H9 (cell line): ENCODE data around the gene RELCH. TPM values are rescaled to one million over a fixed set of nuclear protein-coding genes. Genes with fewer than 3 reads are reported as not detected.

Experiments used
- DNase-seq: peaks from one replicate; pipeline ENCODE4 v3.0.0-alpha.2; 2017
- H2AFZ ChIP-seq: one replicate; pipeline ENCODE4 v1.6.1; 2013; ENCODE audit warnings: mild to moderate bottlenecking, low read length, control low read depth, moderate library complexity
- H2AK5ac ChIP-seq: 2 replicates; pipeline ENCODE4 v1.6.1; 2013; ENCODE audit warnings: low read length, control low read depth, mixed read lengths; ENCODE audit not compliant: insufficient read length
- H2BK120ac ChIP-seq: one replicate; pipeline ENCODE4 v1.6.1; 2013; ENCODE audit warnings: low read depth, mild to moderate bottlenecking, low read length, control low read depth, inconsistent platforms; ENCODE audit not compliant: poor library complexity, severe bottlenecking
- H2BK12ac ChIP-seq: 2 replicates; pipeline ENCODE4 v1.6.1; 2013; ENCODE audit warnings: low read length, control low read depth, mixed read lengths, low read depth; ENCODE audit not compliant: insufficient read length
- H2BK15ac ChIP-seq: 2 replicates; pipeline ENCODE4 v1.6.1; 2013; ENCODE audit warnings: low read depth, low read length, control low read depth
- H2BK20ac ChIP-seq: one replicate; pipeline ENCODE4 v1.6.1; 2013; ENCODE audit warnings: low read depth, mild to moderate bottlenecking, low read length, control low read depth, inconsistent platforms; ENCODE audit not compliant: poor library complexity, severe bottlenecking
- H2BK5ac ChIP-seq: 2 replicates; pipeline ENCODE4 v1.6.1; 2013; ENCODE audit warnings: low read length, control low read depth, mixed read lengths; ENCODE audit not compliant: insufficient read length
- H3K14ac ChIP-seq: 2 replicates; pipeline ENCODE4 v1.6.1; 2013; ENCODE audit warnings: low read length, control low read depth; ENCODE audit not compliant: insufficient read depth
- H3K18ac ChIP-seq: 2 replicates; pipeline ENCODE4 v1.6.1; 2013; ENCODE audit warnings: low read depth, mild to moderate bottlenecking, mixed read lengths, low read length, control low read depth; ENCODE audit not compliant: insufficient read length
- H3K23ac ChIP-seq: 2 replicates; pipeline ENCODE4 v1.6.1; 2013; ENCODE audit warnings: low read length, control low read depth, mixed read lengths, low read depth; ENCODE audit not compliant: insufficient read length
- H3K23me2 ChIP-seq: 2 replicates; pipeline ENCODE4 v1.6.1; 2013; ENCODE audit warnings: low read depth, mild to moderate bottlenecking, mixed read lengths, low read length, control low read depth; ENCODE audit not compliant: insufficient read length, poor library complexity, severe bottlenecking
- H3K27ac ChIP-seq: 2 replicates; pipeline ENCODE4 v1.5.1; 2013; ENCODE audit warnings: low read length, control low read depth, mixed read lengths, low read depth; ENCODE audit not compliant: insufficient read length
- H3K27me3 ChIP-seq: 2 replicates; pipeline ENCODE4 v1.6.1; 2013; ENCODE audit warnings: low read length, control low read depth, inconsistent platforms; ENCODE audit not compliant: insufficient read depth
- H3K4ac ChIP-seq: 2 replicates; pipeline ENCODE4 v1.6.1; 2013; ENCODE audit warnings: low read depth, mild to moderate bottlenecking, control low read depth, inconsistent platforms, low read length, moderate library complexity
- H3K4me1 ChIP-seq: 2 replicates; pipeline ENCODE4 v1.6.1; 2013; ENCODE audit warnings: low read length, control low read depth, inconsistent platforms; ENCODE audit not compliant: insufficient read depth
- H3K4me2 ChIP-seq: 2 replicates; pipeline ENCODE4 v1.6.1; 2013; ENCODE audit warnings: low read length, control low read depth, mixed read lengths; ENCODE audit not compliant: insufficient read length, insufficient read depth
- H3K56ac ChIP-seq: 2 replicates; pipeline ENCODE4 v1.6.1; 2013; ENCODE audit warnings: low read depth, mild to moderate bottlenecking, mixed read lengths, low read length, control low read depth; ENCODE audit not compliant: insufficient read length
- H3K79me1 ChIP-seq: 2 replicates; pipeline ENCODE4 v1.6.1; 2013; ENCODE audit warnings: low read depth, mild to moderate bottlenecking, moderate library complexity, low read length, control low read depth, inconsistent platforms; ENCODE audit not compliant: insufficient read depth, poor library complexity, severe bottlenecking
- H3K79me2 ChIP-seq: 2 replicates; pipeline ENCODE4 v1.6.1; 2013; ENCODE audit warnings: low read length, control low read depth, inconsistent platforms; ENCODE audit not compliant: insufficient read depth
- H3K9ac ChIP-seq: 2 replicates; pipeline ENCODE4 v1.6.1; 2013; ENCODE audit warnings: low read length, control low read depth, mixed read lengths; ENCODE audit not compliant: insufficient read length; ENCODE audit errors: extremely low read depth
- H3K9me3 ChIP-seq: one replicate; pipeline ENCODE4 v1.6.1; 2013; ENCODE audit warnings: low read depth, low read length, inconsistent platforms; ENCODE audit not compliant: control insufficient read depth
- H3T11ph ChIP-seq: one replicate; pipeline ENCODE4 v1.6.1; 2013; ENCODE audit warnings: mild to moderate bottlenecking, low read length, control low read depth, inconsistent platforms
- H4K20me1 ChIP-seq: one replicate; pipeline ENCODE4 v1.6.1; 2013; ENCODE audit not compliant: control insufficient read depth, insufficient read length, insufficient read depth
- H4K5ac ChIP-seq: 2 replicates; pipeline ENCODE4 v1.6.1; 2013; ENCODE audit warnings: low read depth, mild to moderate bottlenecking, mixed read lengths, low read length, control low read depth; ENCODE audit not compliant: insufficient read length
- H4K8ac ChIP-seq: replicated peaks from 2 replicates; pipeline ENCODE4 v1.6.1; 2013; ENCODE audit warnings: low read length, control low read depth, mixed read lengths, low read depth; ENCODE audit not compliant: insufficient read length
- H4K91ac ChIP-seq: 2 replicates; pipeline ENCODE4 v1.6.1; 2013; ENCODE audit warnings: low read depth, mild to moderate bottlenecking, moderate library complexity, mixed read lengths, low read length, control low read depth; ENCODE audit not compliant: insufficient read length
- H3K27ac Mint-ChIP-seq, 3 experiments: 2 replicates in 2 of 3; 3 replicates in 1 of 3; pipeline ENCODE4 v1.8.0; 2020 to 2021; ENCODE audit warnings: mixed read lengths in 3 of 3, mild to moderate bottlenecking in 1 of 3, moderate library complexity in 1 of 3
- H3K27me3 Mint-ChIP-seq: 2 replicates; pipeline ENCODE4 v1.8.0; 2021; ENCODE audit warnings: low read depth, mild to moderate bottlenecking, moderate library complexity, mixed read lengths
- H3K36me3 Mint-ChIP-seq, 3 experiments: 2 replicates in 2 of 3; 3 replicates in 1 of 3; pipeline ENCODE4 v1.8.0; 2020 to 2021; ENCODE audit warnings: low read depth in 3 of 3, mixed read lengths in 3 of 3; ENCODE audit not compliant: insufficient read depth in 1 of 3
- H3K4me1 Mint-ChIP-seq, 2 experiments: 2 replicates each; pipeline ENCODE4 v1.8.0; 2020; ENCODE audit warnings: mixed read lengths in 2 of 2
- H3K4me3 Mint-ChIP-seq, 2 experiments: 2 replicates in 1 of 2; 3 replicates in 1 of 2; pipeline ENCODE4 v1.8.0; 2020 to 2021; ENCODE audit warnings: mild to moderate bottlenecking in 2 of 2, mixed read lengths in 2 of 2, moderate library complexity in 1 of 2
- H3K9me3 Mint-ChIP-seq, 2 experiments: 2 replicates in 1 of 2; 3 replicates in 1 of 2; pipeline ENCODE4 v1.8.0; 2020; ENCODE audit warnings: mild to moderate bottlenecking in 2 of 2, mixed read lengths in 2 of 2, moderate library complexity in 1 of 2
- WGBS: extraction: QIAGEN DNeasy Blood & Tissue Kit; methylation state at CpG from one replicate; pipeline ENCODE4 v1.1.7; 2013; ENCODE audit warnings: missing lambda C conversion rate, low lambda C conversion rate, mixed read lengths; ENCODE audit not compliant: insufficient read length; ENCODE audit errors: extremely low coverage; 5-methylcytosine and 5-hydroxymethylcytosine counted together
- total RNA-seq: library from RNA; stranded (reverse); gene quantifications from 2 replicates; pipeline ENCODE4 v1.2.1, GENCODE V29; 2021
- TF ChIP-seq, protein P1 (sequence below): fragments of 200-600 bp; sonication (generic); conservative IDR thresholded peaks from 3 replicates; pipeline ENCODE4 v1.8.0; 2021; ENCODE audit warnings: antibody characterized with exemption, mild to moderate bottlenecking

RELCH gene
- total RNA-seq, 1 experiment from 2014 or later = 32.3 TPM

DNA sequence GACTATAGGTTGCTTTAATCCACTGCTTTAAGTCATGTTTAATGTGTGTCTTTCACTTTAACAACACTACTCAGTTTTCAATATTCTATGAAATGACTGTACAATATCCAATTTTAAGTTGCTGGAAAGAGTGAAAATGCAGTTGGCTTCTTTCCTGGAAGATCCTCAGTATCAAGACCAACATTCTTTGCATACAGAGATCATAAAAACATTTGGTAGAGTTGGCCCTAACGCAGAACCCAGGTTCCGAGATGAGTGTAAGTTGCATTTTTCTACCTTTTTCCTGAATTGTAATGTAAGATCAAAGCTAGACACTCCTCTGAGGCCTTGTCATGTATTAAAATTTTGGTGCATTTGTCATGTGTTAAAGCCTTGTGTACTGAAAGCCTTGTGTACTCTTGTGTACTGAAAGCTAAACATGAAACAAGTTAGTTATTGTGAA, 95.2 kb downstream of the RELCH start:
- no peak overlapping the region for H3K4me2 ChIP-seq
- H3K79me2 ChIP-seq = no peaks in the 10 kb centered on the region
- no peak overlapping the region for H2AK5ac ChIP-seq
- TF ChIP-seq, protein P1, sequence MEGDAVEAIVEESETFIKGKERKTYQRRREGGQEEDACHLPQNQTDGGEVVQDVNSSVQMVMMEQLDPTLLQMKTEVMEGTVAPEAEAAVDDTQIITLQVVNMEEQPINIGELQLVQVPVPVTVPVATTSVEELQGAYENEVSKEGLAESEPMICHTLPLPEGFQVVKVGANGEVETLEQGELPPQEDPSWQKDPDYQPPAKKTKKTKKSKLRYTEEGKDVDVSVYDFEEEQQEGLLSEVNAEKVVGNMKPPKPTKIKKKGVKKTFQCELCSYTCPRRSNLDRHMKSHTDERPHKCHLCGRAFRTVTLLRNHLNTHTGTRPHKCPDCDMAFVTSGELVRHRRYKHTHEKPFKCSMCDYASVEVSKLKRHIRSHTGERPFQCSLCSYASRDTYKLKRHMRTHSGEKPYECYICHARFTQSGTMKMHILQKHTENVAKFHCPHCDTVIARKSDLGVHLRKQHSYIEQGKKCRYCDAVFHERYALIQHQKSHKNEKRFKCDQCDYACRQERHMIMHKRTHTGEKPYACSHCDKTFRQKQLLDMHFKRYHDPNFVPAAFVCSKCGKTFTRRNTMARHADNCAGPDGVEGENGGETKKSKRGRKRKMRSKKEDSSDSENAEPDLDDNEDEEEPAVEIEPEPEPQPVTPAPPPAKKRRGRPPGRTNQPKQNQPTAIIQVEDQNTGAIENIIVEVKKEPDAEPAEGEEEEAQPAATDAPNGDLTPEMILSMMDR = no peak
- H3K9me3 ChIP-seq = no peaks in the 10 kb centered on the region
- no peak overlapping the region for H3T11ph ChIP-seq
- H3K4me3 Mint-ChIP-seq = no peak overlapping the region
- no peaks in the 10 kb centered on the region for H3K27me3 ChIP-seq
- no peak overlapping the region for H3K23ac ChIP-seq
- H3K56ac ChIP-seq = no peak overlapping the region
- no peaks in the 10 kb centered on the region for H4K20me1 ChIP-seq
- H3K9ac ChIP-seq = no peak overlapping the region
- no peak overlapping the region for H2BK5ac ChIP-seq
- H3K79me1 ChIP-seq = no peaks in the 10 kb centered on the region
- no peak overlapping the region for H4K5ac ChIP-seq
- no peak overlapping the region for H4K8ac ChIP-seq
- peaks cover 3 to 9% of the 10 kb centered on the region in 2 experiments; a peak in 3 of 4 replicates for H3K4me1 Mint-ChIP-seq
- H3K27me3 Mint-ChIP-seq = no peaks in the 10 kb centered on the region
- no peak overlapping the region for H2BK12ac ChIP-seq
- H3K14ac ChIP-seq = no peak overlapping the region
- no peaks in the 10 kb centered on the region for H3K9me3 Mint-ChIP-seq
- WGBS = no CpG with 5 or more reads among the region's 2 CpGs
- no peak overlapping the region for H4K91ac ChIP-seq
- no peak overlapping the region for H2AFZ ChIP-seq
- no peak overlapping the region for H3K4ac ChIP-seq
- no peak overlapping the region for H3K27ac ChIP-seq
- H2BK20ac ChIP-seq = no peak overlapping the region
- no peak overlapping the region for H3K18ac ChIP-seq
- no peak overlapping the region for H3K27ac Mint-ChIP-seq
- H3K4me1 ChIP-seq = no peaks in the 10 kb centered on the region
- DNase-seq = no peak
- H3K23me2 ChIP-seq = no peaks in the 10 kb centered on the region
- no peak overlapping the region for H2BK120ac ChIP-seq
- no peak overlapping the region for H2BK15ac ChIP-seq
- peaks cover 1 to 23% (median 19%) of the 10 kb centered on the region in 3 experiments; a peak in 5 of 7 replicates for H3K36me3 Mint-ChIP-seq
